HuH-7.5 (cell line): ENCODE measurements around the gene PRRC2C.
"Not testable (repeated sequence)": the region's sequence is repeated elsewhere in the genome, so short reads cannot be mapped to it uniquely, and the experiment has no call there.

ENCODE experiments used
- DNase-seq: peaks from one replicate; pipeline ENCODE4 v3.0.0; 2011; ENCODE audit warnings: low spot score

PRRC2C gene

DNA sequence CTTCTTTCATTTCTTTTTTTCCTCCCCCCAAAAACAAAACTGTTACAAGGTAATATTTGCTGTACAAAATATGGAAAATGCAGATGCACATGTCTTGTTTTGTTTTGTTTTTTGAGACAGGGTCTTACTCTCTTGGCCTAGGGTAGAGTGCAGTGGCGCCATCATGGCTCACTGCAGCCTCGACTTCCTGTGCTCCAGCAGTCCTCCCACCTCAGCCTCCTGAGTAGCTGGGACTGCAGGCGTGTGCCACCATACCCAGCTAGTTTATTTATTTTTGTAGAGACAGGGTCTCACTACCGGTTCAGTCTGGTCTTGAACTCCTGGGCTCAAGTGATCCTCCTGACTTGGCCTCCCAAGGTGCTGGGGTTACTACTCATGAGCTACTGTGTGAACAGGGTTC is 15.5 kb downstream of the PRRC2C start:
- no peak for DNase-seq

DNA sequence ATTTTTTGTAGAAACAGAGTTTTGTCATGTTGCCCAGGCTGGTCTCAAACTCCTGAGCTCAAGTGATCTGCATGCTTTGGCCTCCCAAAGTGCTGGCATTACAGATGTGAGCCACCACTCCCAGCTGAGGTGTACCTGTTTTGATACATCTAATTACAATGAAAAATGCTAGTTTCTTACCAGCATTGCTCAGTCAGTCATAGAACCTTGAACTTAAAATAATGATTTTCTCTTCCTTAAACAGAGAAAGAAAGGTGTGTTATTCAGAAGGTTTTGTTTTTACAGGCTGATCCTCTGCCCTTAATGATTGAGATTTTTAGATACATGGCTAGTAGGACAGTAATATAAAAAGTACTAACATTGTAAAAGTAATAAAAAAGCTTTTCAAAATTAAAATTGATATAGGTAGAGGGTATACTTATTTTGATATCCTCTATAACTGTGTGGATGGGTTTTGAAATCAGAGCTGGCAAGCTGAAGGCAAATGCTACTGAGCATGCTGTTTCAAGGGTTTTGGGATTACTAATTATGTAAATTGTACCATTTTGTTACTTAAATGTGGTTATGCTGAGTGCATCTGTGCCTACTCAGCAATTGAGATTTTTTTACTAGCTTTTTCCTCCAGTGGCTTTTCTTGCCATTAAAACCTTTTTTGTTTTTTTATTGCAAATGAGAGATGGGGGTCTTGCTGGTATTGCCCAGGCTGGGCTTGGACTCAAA is 16.1 kb downstream of the PRRC2C start:
- DNase-seq = no peak

DNA sequence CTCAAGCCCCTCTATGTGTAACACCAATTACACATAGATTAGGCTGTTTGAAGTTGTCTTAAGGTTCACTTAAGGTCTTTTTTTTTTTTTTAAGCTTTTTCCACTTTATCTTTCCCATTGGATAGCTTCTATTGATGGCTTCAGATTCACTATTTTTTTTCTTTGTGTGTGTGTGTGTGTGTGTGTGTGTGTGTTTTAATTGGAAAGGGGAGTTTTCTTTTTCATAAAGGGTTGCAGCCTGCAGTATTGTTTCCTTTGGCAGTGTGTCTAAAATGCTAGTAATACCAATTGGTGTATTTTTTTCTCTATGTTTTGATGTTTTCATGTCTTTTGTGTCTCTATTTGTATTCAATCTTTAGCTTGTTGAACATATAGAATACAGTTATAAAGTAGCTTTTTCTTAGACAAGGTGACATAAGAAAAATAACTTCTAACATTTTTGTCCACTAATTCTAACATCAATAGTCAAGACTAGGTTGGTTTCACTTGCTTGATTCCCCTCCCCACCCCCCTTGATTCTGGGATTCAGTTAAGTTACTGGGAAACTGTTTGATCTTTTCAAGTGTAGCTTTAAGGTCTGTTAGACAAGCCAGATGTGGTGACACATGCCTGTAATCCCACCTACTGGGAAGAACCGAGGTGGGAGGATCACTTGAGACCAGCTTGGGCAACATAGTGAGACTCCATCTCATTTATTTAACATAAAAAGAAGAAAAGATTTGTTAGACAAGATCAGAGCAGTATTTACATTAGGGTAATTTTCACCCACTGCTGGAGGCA is 21.4 kb downstream of the PRRC2C start:
- DNase-seq = no peak

DNA sequence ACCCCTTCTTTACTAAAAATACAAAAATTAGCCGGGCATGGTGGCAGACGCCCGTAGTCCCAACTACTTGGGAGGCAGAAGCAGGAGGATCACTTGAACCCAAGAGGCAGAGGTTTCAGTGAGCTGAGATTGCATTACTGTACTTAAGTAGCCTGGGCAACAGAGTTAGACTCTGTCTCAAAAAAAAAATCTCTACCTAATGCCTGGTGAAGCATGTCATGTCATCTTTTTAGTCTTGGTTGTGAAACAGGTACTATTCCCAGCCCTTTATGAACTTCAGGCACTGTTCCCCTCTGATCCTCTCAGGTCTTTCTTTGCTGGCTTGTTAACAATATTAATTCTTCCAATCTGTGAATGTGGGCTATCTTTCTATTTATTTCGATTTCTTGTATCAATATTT is 22.1 kb downstream of the PRRC2C start:
- DNase-seq = no peak

- DNase-seq = no peak
Observed at GRCh38 chr1:171509191-171509590, 23.9 kb downstream of the PRRC2C start.

DNA sequence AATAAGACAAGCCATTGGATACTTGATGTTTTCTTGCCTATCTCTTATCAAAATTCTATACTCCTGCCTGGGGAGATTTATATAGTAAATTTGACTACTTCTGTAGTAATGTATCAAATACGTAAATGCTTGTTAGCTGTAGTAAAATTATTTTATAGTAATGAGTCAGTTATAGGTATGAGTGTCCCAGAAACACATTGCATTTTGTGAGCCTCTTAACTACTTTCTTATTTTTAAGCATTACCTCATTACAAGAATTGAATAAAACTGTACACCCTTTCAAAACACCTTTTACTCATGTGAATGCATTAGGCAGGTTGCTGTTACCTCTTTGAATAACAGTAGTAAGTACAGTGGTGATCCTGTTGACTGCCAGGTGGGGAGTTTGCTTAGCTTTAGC is 28.4 kb downstream of the PRRC2C start:
- DNase-seq = no peak

- no peak for DNase-seq
Observed at GRCh38 chr1:171515299-171515698, 30.0 kb downstream of the PRRC2C start.

DNA sequence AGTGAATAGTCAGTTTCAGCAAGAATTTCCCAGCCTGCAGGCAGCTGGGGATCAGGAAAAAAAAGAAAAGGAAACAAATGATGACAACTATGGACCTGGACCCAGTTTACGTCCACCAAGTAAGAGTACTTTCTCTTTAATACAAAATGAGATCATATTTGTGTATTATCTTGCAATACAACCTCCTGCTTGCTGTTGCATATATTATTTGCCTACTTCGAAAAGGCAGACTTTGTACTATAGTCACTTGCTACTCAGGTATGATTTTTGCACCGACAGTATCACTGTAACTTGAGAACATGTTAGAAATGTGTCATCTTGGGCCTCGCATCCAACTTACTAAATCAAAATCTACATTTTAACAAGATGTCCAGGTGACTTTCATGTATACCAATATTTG is 30.4 kb downstream of the PRRC2C start:
- DNase-seq = no peak

GRCh38 chr1:171521567-171521966 is 36.2 kb downstream of the PRRC2C start:
- no peak for DNase-seq

GRCh38 chr1:171530676-171531075 is 45.3 kb downstream of the PRRC2C start:
- no peak for DNase-seq

DNA sequence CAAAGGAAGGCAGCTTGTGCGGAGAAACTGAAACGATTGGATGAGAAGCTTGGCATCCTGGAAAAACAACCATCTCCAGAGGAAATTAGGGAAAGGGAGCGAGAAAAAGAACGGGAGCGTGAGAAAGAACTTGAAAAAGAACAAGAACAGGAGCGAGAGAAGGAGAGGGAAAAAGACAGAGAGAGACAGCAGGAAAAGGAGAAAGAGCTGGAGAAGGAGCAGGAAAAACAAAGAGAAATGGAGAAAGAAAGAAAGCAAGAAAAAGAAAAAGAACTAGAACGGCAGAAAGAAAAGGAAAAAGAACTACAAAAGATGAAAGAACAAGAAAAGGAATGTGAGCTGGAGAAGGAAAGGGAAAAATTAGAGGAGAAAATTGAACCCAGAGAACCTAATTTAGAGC is 47.2 kb downstream of the PRRC2C start:
- DNase-seq = no peak

DNA sequence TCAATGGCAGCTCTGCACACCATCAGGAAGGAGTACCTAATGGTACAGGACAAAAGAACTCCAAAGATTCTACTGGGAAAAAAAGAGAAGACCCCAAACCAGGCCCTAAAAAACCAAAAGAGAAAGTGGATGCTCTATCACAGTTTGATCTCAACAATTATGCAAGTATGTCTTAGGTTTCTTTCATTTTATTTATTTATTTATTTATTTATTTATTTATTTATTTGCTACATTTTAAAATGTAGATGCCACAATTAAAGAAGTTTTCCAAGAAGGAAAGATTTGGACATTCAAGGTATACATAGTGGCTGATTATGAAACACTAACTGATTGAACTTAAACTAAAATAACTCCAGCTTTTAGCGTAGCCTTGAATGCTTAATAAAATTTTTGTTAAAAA is 60.2 kb downstream of the PRRC2C start:
- no peak for DNase-seq

DNA sequence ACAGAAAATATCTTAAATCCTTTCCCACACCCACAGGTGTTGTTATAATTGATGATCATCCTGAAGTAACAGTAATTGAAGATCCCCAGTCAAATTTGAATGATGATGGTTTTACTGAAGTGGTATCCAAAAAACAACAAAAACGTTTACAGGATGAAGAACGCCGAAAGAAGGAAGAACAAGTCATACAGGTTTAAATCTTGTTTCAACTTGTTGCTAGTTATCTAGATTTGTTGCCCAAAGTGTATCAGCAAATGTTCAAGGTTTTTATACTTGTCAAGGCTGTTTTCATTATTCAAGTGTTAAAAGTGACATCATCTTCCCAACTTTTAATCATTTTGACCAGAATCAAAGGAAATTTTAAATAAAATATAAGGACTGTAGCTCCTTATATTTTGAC is 64.7 kb downstream of the PRRC2C start:
- no peak for DNase-seq

DNA sequence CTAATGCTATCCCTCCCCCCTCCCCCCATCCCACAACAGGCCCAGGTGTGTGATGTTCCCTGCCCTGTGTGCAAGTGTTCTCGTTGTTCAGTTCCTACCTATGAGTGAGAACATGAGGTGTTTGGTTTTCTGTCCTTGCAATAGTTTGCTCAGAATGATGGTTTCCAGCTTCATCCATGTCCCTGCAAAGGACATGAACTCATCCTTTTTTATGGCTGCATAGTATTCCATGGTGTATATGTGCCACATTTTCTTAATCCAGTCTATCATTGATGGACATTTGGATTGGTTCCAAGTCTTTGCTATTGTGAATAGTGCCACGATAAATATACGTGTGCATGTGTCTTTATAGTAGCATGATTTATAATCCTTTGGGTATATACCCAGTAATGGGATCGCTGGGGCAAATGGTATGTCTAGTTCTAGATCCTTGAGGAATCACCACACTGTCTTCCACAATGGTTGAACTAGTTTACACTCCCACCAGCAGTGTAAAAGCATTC is 65.3 kb downstream of the PRRC2C start:
- DNase-seq = not testable (repeated sequence)

DNA sequence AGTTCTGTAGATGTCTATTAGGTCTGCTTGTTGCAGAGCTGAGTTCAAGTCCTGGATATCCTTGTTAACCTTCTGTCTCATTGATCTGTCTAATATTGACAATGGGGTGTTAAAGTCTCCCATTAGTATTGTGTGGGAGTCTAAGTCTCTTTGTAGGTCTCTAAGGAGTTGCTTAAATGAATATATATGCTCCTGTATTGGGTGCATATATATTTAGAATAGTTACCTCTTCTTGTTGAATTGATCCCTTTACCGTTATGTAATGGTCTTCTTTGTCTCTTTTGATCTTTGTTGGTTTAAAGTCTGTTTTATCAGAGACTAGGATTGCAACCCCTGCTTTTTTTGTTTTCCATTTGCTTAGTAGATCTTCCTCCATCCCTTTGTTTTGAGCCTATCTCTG is 68.6 kb downstream of the PRRC2C start:
- DNase-seq = not testable (repeated sequence)

DNA sequence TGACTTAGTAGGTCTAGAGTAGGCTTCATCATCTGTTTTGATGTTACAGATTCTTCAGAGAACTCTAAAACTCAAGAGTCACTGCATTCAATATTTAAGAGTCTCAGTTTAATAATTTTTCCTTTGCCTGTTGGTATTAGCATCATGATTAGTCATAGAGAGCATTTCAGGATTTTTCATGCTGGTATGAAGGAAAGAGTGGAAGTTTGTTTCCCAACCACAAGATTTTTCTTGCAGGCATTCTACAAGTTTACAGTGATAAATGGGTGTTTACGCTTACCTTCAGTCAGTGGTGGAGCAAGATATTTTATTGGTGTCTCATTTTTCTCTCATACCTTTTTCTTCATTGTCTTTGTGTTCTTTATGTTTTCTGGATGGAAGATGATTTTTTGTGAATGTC is 78.3 kb downstream of the PRRC2C start:
- no peak for DNase-seq

DNA sequence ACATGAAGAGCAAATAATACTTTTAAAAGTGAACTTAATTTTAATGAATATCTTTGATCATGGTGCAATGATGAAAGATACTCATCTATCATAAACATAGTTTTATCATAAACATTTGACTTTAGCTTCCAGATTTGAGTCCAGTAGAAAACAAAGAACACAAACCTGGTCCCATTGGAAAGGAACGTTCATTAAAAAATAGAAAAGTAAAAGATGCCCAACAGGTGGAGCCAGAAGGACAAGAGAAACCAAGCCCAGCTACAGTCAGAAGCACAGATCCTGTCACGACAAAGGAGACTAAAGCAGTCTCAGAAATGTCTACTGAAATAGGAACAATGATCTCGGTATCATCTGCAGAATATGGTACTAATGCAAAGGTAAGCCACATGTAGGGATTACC is 81.1 kb downstream of the PRRC2C start:
- no peak for DNase-seq

- no peak for DNase-seq
Observed at GRCh38 chr1:171570295-171570694, 85.0 kb downstream of the PRRC2C start.

GRCh38 chr1:171576144-171576543 is 90.8 kb downstream of the PRRC2C start:
- DNase-seq = no peak

DNA sequence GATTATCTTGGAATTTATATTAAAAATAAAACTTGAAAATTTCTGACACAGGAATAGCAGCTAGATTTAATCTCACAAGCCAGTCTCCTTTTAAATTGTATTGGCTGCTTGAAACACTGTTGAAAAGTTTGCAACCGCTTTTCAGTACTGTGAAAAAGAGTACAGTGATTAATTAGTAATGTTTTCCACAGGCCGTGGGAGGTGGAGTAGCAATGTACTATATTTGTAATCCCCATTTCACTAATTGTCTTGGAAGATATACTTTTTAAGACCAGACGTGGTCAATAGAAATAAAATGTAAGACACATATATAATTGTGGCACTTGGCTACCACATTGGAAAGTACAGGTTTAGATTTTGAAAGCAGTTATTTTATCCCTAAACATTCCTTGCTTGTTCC is 95.9 kb downstream of the PRRC2C start:
- DNase-seq = no peak

DNA sequence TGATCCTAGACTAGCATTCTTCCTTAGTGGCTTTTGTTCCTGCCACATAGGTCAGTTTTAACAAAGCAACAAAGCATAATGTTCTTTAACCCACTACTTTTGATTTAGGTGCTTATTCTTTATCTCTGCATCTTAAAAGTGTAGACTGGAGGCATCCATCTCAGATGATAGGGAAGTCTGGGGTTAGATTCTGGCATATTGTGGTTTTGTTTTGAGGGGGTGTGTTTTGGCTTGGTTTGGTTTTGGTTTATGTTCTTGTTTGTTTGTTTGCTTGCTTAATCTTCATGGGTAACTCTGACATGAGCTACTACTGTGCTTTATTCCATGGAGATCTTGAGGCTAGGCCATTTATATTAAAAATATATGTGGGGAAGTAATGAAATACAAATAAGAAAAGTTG is 96.4 kb downstream of the PRRC2C start:
- DNase-seq = no peak

GRCh38 chr1:171582589-171582988 is 97.3 kb downstream of the PRRC2C start:
- DNase-seq = no peak

DNA sequence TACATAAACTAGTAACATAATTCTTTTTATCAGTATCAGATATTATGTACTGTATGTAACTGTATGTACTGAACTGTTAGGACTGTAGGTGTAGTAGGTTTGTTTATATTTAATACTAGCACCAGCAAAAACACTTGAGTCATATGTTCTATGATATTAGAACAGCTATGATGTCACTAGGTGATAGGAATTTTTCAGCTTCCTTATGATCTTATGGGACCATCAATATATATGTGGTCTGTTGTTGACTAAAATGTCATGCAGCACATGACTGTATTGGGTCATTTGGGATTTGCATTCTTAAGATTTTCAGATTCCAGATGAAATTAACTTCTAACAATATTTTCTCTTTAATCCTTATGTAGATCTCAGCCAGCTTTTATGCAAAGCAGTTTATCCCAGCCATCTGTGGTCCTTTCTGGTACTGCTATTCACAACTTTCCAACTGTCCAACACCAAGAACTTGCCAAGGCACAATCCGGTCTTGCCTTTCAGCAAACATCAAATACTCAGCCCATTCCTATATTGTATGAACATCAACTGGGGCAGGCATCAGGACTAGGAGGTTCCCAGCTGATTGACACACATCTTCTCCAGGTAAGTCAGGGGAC is 98.4 kb downstream of the PRRC2C start:
- DNase-seq = no peak
